Subcutaneous adipose tissue (tissue), 4 donors: ENCODE data around the gene SH2D4B. TPM values are rescaled to one million over a fixed set of nuclear protein-coding genes. Genes with fewer than 3 reads are reported as not detected.

Experiments used
- CTCF ChIP-seq: fragments of 450-650 bp; IDR thresholded peaks from one replicate; pipeline ENCODE4 v1.5.1; 2016; ENCODE audit warnings: low read depth, mild to moderate bottlenecking, control low read depth, antibody characterized with exemption, moderate library complexity
- total RNA-seq, 4 donors: library from RNA; depleted of rRNA; stranded (reverse); fragments of >200 nt; gene quantifications; one replicate each; pipeline ENCODE4 v1.1.0, GENCODE V29; 2016

The SH2D4B gene
- total RNA-seq, 4 donors from 2014 or later: 0.34 to 0.49 TPM; not detected in 2

DNA sequence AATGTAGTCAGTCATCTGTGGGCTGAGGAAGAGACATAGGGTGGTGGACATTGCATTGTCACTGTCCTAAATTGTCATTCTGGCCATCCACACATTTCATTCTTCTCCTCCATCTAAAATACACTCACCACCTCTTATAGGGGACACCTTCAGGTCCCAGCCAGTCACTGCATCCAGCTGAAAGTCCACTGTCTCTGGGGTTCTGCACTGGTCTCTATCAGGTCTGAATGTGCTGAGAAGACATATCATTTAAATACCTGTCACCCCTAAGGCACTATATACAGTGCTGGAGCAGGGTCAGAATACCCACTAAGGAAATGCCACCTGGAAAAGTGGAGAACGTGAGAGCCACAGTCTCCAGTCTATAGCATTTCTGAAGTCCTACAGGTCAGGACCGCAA is 29.6 kb downstream of the SH2D4B start:
- no peak for TF ChIP-seq CTCF

DNA sequence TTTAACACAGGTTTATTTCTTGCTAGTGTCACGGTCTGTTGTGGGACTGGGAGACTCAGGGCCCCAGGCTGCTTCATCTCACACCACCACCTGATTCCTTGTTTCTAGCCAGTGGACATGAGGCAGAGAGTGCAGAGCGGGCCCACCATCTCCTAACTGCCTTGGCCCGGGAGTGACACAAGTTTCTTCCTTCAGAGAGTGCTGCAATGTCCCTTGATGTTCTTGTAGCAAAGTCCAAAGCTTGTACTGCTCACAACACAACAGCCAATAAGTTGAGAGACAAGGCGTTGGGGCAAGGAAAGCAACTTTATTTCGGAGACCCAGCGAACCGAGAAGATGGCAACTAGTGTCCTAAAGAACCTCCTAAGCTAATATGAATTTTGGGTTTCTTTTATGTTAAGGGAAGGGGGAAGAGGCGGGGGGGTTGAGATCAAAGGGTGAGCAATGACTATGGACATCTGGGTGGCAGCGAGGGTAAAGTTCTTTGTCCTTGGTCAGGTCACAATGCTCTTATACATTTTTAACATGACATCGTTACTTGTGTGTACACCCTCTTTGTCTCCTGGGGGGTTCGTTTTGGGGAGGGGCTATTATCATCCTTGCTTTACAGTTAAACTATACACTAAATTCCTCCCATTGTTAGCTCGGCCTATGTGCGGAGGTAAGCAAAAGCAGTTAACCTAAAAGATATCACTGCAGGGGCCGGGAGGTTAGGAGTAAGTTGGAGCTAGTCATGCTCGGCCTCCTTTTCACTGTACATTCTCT is 31.6 kb downstream of the SH2D4B start:
- no peak for TF ChIP-seq CTCF

- no peak for TF ChIP-seq CTCF
Observed at GRCh38 chr10:80571352-80571751, 33.6 kb downstream of the SH2D4B start.

GRCh38 chr10:80579181-80579763 is 41.6 kb downstream of the SH2D4B start:
- TF ChIP-seq CTCF: no peak

GRCh38 chr10:80579849-80580637 is 42.3 kb downstream of the SH2D4B start:
- TF ChIP-seq CTCF: no peak

GRCh38 chr10:80580638-80581468 is 43.2 kb downstream of the SH2D4B start:
- TF ChIP-seq CTCF: no peak
